HCT116 (cell line): Measurements from ENCODE around the gene ACBD6. TPM values are rescaled to one million over a fixed set of nuclear protein-coding genes. Genes with fewer than 3 reads are reported as not detected.

Experiments
- ATAC-seq: fragments of 200-7000 bp; cut with Tn5 transposase; 2 replicates; pipeline ENCODE4 v1.9.1; 2020; ENCODE audit warnings: mild to moderate bottlenecking, moderate library complexity
- BruUV-seq: library from RNA; stranded (reverse); fragments of 400-500 nt; replicated peaks from 2 replicates; lab custom pipeline; 2021; lab: Mats Ljungman, UMichigan
- CTCF ChIA-PET: fragments of 300-600 bp; sonication (Branson Sonifier 250); formaldehyde crosslinking; loops from one replicate; lab custom pipeline; 2021; ENCODE audit warnings: antibody characterized with exemption; lab: Charles Lee
- POLR2A ChIA-PET: fragments of 300-600, 350-600 bp; sonication (Branson Sonifier 250); formaldehyde crosslinking; loops from one replicate; lab custom pipeline; 2021; ENCODE audit warnings: antibody characterized with exemption; lab: Charles Lee
- RAD21 ChIA-PET, 2 experiments: fragments of 300-600 bp; sonication (Branson Sonifier 250); formaldehyde crosslinking; loops; one replicate each; lab custom pipeline; 2023; ENCODE audit warnings: low total read pairs in 2 of 2; ENCODE audit not compliant: uncharacterized antibody in 2 of 2, unreplicated experiment in 2 of 2, low non-redundant PET in 1 of 2; lab: Charles Lee
- DNase-seq: peaks from one replicate; pipeline ENCODE4 v3.0.0-alpha.2; 2010; ENCODE audit warnings: low read depth, low spot score
- H2AFZ ChIP-seq: fragments of 200-600 bp; shearing (Covaris generic), sonication (generic); 2 replicates; pipeline ENCODE4 v1.6.1; 2017; ENCODE audit warnings: low read depth, mixed run types, mixed read lengths, antibody characterized with exemption, low read length; ENCODE audit not compliant: poor library complexity, severe bottlenecking
- H3K27ac ChIP-seq: 2 replicates; pipeline ENCODE4 v1.5.1; 2012; ENCODE audit warnings: low read depth, low read length
- H3K27me3 ChIP-seq: fragments of 200-600 bp; sonication (generic); 2 replicates; pipeline ENCODE4 v1.6.1; 2016; ENCODE audit warnings: mixed run types, low read length, mixed read lengths; ENCODE audit not compliant: insufficient read depth
- H3K36me3 ChIP-seq, 2 experiments: fragments of 200-500 bp in 1 of 2; fragments of 200-600 bp in 1 of 2; sonication (Bioruptor generic) in 1 of 2; sonication (generic) in 1 of 2; 2 replicates each; pipeline versions ENCODE4 v1.5.1 to v1.6.1; 2014 to 2016; ENCODE audit warnings: low read length in 2 of 2, inconsistent platforms in 1 of 2, mixed read lengths in 1 of 2, mixed run types in 1 of 2; ENCODE audit not compliant: insufficient read depth in 2 of 2, control insufficient read depth in 1 of 2
- H3K4me1 ChIP-seq, 2 experiments: fragments of 200-600 bp in 1 of 2; sonication (generic) in 1 of 2; 2 replicates each; pipeline versions ENCODE4 v1.5.1 to v1.6.1; 2012 to 2017; ENCODE audit warnings: low read length in 2 of 2, inconsistent platforms in 1 of 2, mild to moderate bottlenecking in 1 of 2, mixed read lengths in 1 of 2, mixed run types in 1 of 2, moderate library complexity in 1 of 2; ENCODE audit not compliant: insufficient read depth in 2 of 2, control insufficient read depth in 1 of 2
- H3K4me2 ChIP-seq: fragments of 200-600 bp; sonication (generic); 2 replicates; pipeline ENCODE4 v1.6.1; 2017; ENCODE audit warnings: mixed run types, low read length, mixed read lengths
- H3K4me3 ChIP-seq, 2 experiments: fragments of 200-600 bp in 1 of 2; sonication (generic) in 1 of 2; replicated peaks in 1 of 2; 2 replicates each; pipeline ENCODE4 v1.5.1; 2011 to 2016; ENCODE audit warnings: low read length in 2 of 2, control low read depth in 1 of 2, low read depth in 1 of 2, mild to moderate bottlenecking in 1 of 2, mixed read lengths in 1 of 2, mixed run types in 1 of 2
- H3K79me2 ChIP-seq: fragments of 200-600 bp; sonication (generic); 2 replicates; pipeline ENCODE4 v1.6.1; 2017; ENCODE audit warnings: mild to moderate bottlenecking, mixed run types, low read length, moderate library complexity, mixed read lengths; ENCODE audit not compliant: insufficient read depth
- H3K9ac ChIP-seq: fragments of 200-600 bp; sonication (generic); 2 replicates; pipeline ENCODE4 v1.6.1; 2016; ENCODE audit warnings: low read length, mixed read lengths
- H3K9me2 ChIP-seq: fragments of 200-600 bp; sonication (generic), shearing (Covaris generic); 2 replicates; pipeline ENCODE4 v1.6.1; 2017; ENCODE audit warnings: mixed run types, mild to moderate bottlenecking, moderate library complexity; ENCODE audit not compliant: insufficient read depth
- H3K9me3 ChIP-seq, 2 experiments: fragments of 200-500 bp in 1 of 2; fragments of 200-600 bp in 1 of 2; sonication (Bioruptor generic) in 1 of 2; sonication (generic) in 1 of 2; 2 replicates each; pipeline ENCODE4 v1.6.1; 2014 to 2017; ENCODE audit warnings: low read length in 2 of 2, mixed read lengths in 2 of 2, inconsistent platforms in 1 of 2, low read depth in 1 of 2, mild to moderate bottlenecking in 1 of 2, mixed run types in 1 of 2, moderate library complexity in 1 of 2; ENCODE audit not compliant: control insufficient read depth in 1 of 2, insufficient read depth in 1 of 2
- H4K20me1 ChIP-seq: fragments of 200-600 bp; sonication (generic), shearing (Covaris generic); 2 replicates; pipeline ENCODE4 v1.6.1; 2017; ENCODE audit warnings: mixed run types, mild to moderate bottlenecking, moderate library complexity; ENCODE audit not compliant: insufficient read depth
- CBX3 ChIP-seq: IDR thresholded peaks from 2 replicates; pipeline ENCODE4 v1.6.1; 2012; ENCODE audit warnings: low read depth
- EGR1 ChIP-seq: IDR thresholded peaks from 2 replicates; pipeline ENCODE4 v1.6.1; 2012; ENCODE audit warnings: low read depth
- EZH2 ChIP-seq: fragments of 200-600 bp; sonication (generic); IDR thresholded peaks from 2 replicates; pipeline ENCODE4 v1.6.1; 2017; ENCODE audit warnings: antibody characterized with exemption, mixed run types
- EZH2phosphoT487 ChIP-seq: fragments of 200-600 bp; IDR thresholded peaks from 2 replicates; pipeline ENCODE4 v1.6.1; 2018; ENCODE audit warnings: antibody characterized with exemption, borderline replicate concordance
- FOSL1 ChIP-seq: IDR thresholded peaks from 2 replicates; pipeline ENCODE4 v1.6.1; 2012; ENCODE audit warnings: low read depth
- JUND ChIP-seq: IDR thresholded peaks from 2 replicates; pipeline ENCODE4 v1.6.1; 2012
- POLR2A ChIP-seq: IDR thresholded peaks from 2 replicates; pipeline ENCODE4 v1.7.0; 2011; ENCODE audit warnings: borderline replicate concordance; ENCODE audit not compliant: insufficient read depth, insufficient read length; ENCODE audit errors: extremely low read depth
- RAD21 ChIP-seq: IDR thresholded peaks from 2 replicates; pipeline ENCODE4 v1.6.1; 2012; ENCODE audit warnings: low read depth, mild to moderate bottlenecking
- SIN3A ChIP-seq: IDR thresholded peaks from 2 replicates; pipeline ENCODE4 v1.6.1; 2012; ENCODE audit warnings: low read depth
- SP1 ChIP-seq: IDR thresholded peaks from 2 replicates; pipeline ENCODE4 v1.6.1; 2012; ENCODE audit warnings: low read depth
- ZFX ChIP-seq: fragments of 450-650 bp; IDR thresholded peaks from 2 replicates; pipeline ENCODE4 v1.6.1; 2017
- ZNF274 ChIP-seq: fragments of 200-500 bp; sonication (Bioruptor generic); IDR thresholded peaks from 2 replicates; pipeline ENCODE4 v1.6.1; 2014; ENCODE audit warnings: mild to moderate bottlenecking, low read depth, low read length, inconsistent platforms
- intact Hi-C: fragments of 100-400 bp; cut with micrococcal nuclease; formaldehyde crosslinking; loops from 2 replicates; pipeline ENCODE4 v1.10.0; 2022
- total RNA-seq: library from RNA; stranded (reverse); gene quantifications from one replicate; pipeline ENCODE4 v1.2.1, GENCODE V29; 2021; ENCODE audit not compliant: unreplicated experiment
- TF ChIP-seq, protein P1 (sequence below): IDR thresholded peaks from 2 replicates; pipeline ENCODE4 v1.6.1; 2011; ENCODE audit warnings: mild to moderate bottlenecking, low read length, moderate library complexity; ENCODE audit not compliant: insufficient replicate concordance; ENCODE audit errors: extremely low read depth
- TF ChIP-seq, protein P2 (sequence below): IDR thresholded peaks from 2 replicates; pipeline ENCODE4 v1.6.1; 2012; ENCODE audit warnings: low read depth

Gene ACBD6
- total RNA-seq, 1 experiment from 2014 or later: 43.2 TPM

DNA sequence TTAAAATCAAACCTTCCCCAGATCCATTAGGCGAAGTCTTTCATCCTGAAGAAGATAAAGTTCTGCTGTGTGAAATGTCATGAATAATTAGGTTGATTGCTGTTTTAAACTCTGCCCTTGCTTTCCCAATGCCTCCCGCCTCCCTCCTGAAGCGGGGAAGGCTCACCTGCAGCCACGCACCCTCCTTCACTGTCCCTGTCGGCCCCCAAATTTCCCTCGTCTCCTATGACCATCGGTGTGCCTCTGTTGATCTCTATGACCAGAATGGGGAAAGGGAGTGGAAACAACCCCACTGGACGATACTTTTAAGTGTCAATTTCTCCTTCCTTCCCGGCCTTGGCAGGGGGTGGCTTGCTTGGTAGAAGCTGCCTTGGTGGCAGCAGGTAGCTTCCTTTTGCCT, 237.2 kb downstream of the ACBD6 start:
- Histone ChIP-seq H4K20me1 (no peaks in the 10 kb centered on the region), H3K4me1 (peaks cover 0 to 3% of the 10 kb centered on the region in 2 experiments; a peak in 1 of 4 replicates), H3K4me3 (no peak overlapping the region), H2AFZ (no peak overlapping the region), H3K79me2 (no peaks in the 10 kb centered on the region), H3K36me3 (no peaks in the 10 kb centered on the region), H3K9me2 (no peaks in the 10 kb centered on the region), H3K4me2 (no peak overlapping the region), H3K27ac (no peak overlapping the region), H3K9me3 (no peaks in the 10 kb centered on the region), H3K9ac (no peak overlapping the region), H3K27me3 (no peaks in the 10 kb centered on the region)
- CTCF ChIA-PET: no interaction called here
- BruUV-seq: no TSS peak
- POLR2A ChIA-PET: no interaction called here
- DNase-seq: no peak
- RAD21 ChIA-PET: no interaction called here
- TF ChIP-seq JUND: no peak
- TF ChIP-seq SIN3A: no peak
- TF ChIP-seq CBX3: no peak
- no peak for TF ChIP-seq ZFX
- TF ChIP-seq EGR1: no peak
- TF ChIP-seq, protein P1, sequence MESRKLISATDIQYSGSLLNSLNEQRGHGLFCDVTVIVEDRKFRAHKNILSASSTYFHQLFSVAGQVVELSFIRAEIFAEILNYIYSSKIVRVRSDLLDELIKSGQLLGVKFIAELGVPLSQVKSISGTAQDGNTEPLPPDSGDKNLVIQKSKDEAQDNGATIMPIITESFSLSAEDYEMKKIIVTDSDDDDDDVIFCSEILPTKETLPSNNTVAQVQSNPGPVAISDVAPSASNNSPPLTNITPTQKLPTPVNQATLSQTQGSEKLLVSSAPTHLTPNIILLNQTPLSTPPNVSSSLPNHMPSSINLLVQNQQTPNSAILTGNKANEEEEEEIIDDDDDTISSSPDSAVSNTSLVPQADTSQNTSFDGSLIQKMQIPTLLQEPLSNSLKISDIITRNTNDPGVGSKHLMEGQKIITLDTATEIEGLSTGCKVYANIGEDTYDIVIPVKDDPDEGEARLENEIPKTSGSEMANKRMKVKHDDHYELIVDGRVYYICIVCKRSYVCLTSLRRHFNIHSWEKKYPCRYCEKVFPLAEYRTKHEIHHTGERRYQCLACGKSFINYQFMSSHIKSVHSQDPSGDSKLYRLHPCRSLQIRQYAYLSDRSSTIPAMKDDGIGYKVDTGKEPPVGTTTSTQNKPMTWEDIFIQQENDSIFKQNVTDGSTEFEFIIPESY: no peak
- no peak for TF ChIP-seq POLR2A
- TF ChIP-seq, protein P2, sequence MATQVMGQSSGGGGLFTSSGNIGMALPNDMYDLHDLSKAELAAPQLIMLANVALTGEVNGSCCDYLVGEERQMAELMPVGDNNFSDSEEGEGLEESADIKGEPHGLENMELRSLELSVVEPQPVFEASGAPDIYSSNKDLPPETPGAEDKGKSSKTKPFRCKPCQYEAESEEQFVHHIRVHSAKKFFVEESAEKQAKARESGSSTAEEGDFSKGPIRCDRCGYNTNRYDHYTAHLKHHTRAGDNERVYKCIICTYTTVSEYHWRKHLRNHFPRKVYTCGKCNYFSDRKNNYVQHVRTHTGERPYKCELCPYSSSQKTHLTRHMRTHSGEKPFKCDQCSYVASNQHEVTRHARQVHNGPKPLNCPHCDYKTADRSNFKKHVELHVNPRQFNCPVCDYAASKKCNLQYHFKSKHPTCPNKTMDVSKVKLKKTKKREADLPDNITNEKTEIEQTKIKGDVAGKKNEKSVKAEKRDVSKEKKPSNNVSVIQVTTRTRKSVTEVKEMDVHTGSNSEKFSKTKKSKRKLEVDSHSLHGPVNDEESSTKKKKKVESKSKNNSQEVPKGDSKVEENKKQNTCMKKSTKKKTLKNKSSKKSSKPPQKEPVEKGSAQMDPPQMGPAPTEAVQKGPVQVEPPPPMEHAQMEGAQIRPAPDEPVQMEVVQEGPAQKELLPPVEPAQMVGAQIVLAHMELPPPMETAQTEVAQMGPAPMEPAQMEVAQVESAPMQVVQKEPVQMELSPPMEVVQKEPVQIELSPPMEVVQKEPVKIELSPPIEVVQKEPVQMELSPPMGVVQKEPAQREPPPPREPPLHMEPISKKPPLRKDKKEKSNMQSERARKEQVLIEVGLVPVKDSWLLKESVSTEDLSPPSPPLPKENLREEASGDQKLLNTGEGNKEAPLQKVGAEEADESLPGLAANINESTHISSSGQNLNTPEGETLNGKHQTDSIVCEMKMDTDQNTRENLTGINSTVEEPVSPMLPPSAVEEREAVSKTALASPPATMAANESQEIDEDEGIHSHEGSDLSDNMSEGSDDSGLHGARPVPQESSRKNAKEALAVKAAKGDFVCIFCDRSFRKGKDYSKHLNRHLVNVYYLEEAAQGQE: no peak
- no peak for TF ChIP-seq EZH2phosphoT487
- no peak for TF ChIP-seq RAD21
- TF ChIP-seq FOSL1: no peak
- no peak for TF ChIP-seq SP1
- no peak for TF ChIP-seq EZH2
- TF ChIP-seq ZNF274: no peak
- no peak for ATAC-seq
- intact Hi-C loops: no loop called here
